Central memory CD4-positive, alpha-beta T cell (primary cell): ENCODE results near the gene CRISPLD2.
"Not testable (repeated sequence)": the region's sequence is repeated elsewhere in the genome, so short reads cannot be mapped to it uniquely, and the experiment has no call there.

Experiments
- DNase-seq: peaks from one replicate; pipeline ENCODE4 v3.0.0; 2022

CRISPLD2 gene

DNA sequence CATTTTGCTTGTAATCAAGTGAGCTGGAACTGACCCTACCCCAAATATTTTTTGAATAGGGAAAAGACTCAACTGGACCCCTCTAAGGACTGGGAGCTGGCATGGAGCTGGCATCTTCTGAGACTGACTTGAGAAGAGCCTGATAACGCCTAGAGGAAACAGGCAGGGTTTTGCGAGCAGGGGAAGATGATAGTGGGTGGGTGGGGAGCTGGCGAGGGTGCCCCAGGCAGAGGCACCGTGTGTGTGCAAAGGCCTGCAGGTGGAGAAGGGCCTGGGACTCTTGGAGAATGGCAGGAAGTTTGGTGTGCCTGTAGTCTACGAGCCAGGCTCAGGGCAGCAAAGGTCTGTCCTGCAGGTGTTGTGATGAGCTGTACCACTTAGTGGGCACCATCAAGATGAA lies 4.1 kb downstream of the CRISPLD2 start:
- DNase-seq, result no peak

- DNase-seq, result no peak
Measured at GRCh38 chr16:84825896-84826557, 6.2 kb downstream of the CRISPLD2 start.

DNA sequence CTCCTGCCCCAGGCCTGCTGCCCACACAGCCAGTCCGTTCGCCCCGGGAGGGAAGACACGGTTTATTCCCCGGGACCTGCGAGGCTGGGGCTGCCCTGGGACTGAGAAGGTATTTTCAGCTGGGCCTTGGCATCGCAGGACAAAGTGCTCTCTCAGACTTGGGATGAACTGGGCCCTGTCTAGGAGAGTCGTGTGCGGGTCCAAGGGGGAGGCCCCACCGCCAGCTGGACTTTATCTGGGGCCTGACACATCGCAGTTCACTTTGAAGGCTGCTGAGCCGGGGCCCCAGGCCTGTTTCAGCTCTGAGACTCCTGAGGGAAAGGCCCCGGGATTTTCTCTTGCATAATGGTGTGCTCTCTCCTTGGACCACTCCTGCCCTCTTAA lies 6.8 kb downstream of the CRISPLD2 start:
- no peak for DNase-seq

DNA sequence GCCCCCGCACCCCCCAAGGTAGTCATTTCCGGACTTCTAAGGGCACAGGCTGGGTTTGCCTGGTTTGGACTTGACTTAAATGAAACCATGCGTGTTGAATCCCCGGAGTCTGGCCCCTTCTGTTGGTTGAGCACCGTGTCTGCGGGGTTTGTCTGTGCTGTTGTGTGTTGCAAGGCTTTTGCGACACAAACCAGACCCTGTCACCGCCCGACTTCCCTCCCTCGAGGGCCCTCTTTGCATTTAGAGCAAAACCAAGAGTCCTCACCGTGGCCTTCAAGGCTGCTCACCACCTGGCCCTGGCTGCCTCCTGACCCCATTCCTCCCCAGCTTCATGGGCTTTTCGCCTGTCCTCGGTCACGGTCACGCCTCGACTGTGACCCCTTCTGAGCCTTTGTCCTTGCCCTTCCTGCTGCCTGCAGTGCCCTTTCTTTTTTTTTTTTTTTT lies 7.4 kb downstream of the CRISPLD2 start:
- no peak for DNase-seq

GRCh38 chr16:84827897-84828296 lies 8.1 kb downstream of the CRISPLD2 start:
- DNase-seq, result no peak

DNA sequence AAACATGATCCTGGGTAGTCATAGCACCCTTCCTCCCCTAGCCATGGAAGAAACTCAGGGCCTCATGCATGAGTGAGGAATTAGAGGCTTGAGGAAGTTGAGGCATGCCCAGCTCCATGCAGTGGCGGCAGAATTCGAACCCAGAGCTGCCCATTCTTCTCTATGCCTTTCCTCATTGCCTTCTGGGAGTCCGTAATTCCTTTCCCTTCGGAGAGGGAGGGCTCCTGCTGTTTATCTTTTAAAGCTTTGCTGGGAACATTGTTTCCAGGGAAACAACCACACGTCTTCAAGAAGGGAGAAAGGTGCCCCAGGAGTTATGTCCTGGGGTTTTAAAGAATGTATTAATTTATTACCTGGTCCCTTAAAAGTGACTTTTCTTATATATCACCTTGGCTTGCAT lies 8.5 kb downstream of the CRISPLD2 start:
- no peak for DNase-seq

- DNase-seq, result no peak
Measured at GRCh38 chr16:84829168-84829965, 9.6 kb downstream of the CRISPLD2 start.

- DNase-seq, result no peak
Measured at GRCh38 chr16:84830765-84831384, 11.1 kb downstream of the CRISPLD2 start.

GRCh38 chr16:84831728-84832127 lies 11.9 kb downstream of the CRISPLD2 start:
- DNase-seq, result not testable (repeated sequence)

DNA sequence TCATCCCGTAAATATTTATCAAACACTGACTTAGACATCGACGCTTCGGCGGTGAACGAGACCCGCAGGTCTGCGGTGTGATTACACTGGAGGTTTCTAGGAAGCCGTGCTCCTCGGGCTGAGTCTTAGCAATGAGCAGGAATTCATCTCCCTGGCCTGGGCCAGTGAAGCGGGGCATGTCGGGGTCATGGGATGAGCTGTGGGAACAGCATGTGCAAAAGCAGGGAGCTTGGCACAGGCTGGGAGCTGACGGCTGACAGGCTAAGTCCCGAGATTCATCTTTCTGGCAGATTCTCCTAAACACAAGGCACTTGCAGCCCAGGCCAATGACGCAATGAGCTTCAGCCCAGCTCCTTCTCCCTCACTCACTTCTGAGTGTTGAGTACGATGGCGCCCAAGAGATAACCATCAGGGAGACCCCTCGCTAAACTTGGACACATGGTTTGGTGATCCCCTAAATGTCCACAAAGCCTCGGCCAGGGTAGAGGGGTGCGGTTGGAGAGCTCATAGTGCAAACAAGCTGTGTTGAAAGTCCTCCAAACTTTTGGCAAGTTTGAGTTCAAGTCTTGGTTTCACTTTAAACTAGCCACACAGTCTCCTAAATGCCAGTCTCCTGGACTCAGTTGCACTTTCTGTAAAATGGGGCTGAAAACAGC lies 12.8 kb downstream of the CRISPLD2 start:
- DNase-seq, result no peak

- no peak for DNase-seq
Measured at GRCh38 chr16:84833144-84833500, 13.3 kb downstream of the CRISPLD2 start.

- no peak for DNase-seq
Measured at GRCh38 chr16:84833542-84834402, 14.0 kb downstream of the CRISPLD2 start.

GRCh38 chr16:84834403-84834772 lies 14.6 kb downstream of the CRISPLD2 start:
- no peak for DNase-seq

DNA sequence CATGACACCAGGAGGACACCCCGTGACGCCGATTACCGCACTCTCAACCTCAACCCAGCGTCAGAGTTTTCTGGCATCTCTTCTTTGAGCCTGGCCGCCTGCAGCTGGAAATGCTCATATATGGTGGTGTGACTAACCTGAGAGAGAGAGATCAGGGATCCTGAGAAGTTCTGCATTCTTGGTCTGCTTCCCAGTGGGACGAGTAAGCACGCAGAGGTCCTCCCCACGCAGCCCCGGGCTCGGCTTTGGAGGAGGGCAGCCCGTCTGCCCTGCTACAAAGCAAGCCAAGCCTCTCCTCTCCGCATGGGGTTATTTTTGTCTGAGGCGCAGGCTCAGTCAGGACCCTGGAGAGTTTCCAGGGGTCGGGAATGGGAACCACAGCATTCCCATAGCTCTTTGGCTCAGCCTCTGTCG lies 16.5 kb downstream of the CRISPLD2 start:
- no peak for DNase-seq

GRCh38 chr16:84836967-84837366 lies 17.2 kb downstream of the CRISPLD2 start:
- DNase-seq, result no peak

GRCh38 chr16:84838383-84838948 lies 18.7 kb downstream of the CRISPLD2 start:
- DNase-seq, result no peak

DNA sequence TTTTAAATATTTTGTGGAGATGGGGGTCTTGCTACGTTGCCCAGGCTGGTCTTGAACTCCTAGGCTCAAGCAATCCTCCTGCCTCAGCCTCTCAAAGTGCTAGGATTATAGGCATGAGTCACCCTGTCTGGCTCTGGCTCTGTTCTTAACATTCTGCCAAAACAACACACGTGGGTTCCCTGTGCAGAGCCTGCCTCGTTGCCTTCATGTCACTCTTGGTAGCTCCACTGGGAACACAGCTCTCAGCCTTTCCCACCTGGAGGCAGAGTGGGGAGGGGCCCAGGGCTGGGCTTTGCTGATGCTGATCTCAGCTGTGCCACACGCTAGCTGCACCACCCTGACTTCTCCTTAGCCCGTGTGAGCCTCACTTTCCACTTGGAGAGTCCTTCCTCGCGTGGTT lies 19.3 kb downstream of the CRISPLD2 start:
- DNase-seq, result no peak

- no peak for DNase-seq
Measured at GRCh38 chr16:84839956-84840355, 20.2 kb downstream of the CRISPLD2 start.

DNA sequence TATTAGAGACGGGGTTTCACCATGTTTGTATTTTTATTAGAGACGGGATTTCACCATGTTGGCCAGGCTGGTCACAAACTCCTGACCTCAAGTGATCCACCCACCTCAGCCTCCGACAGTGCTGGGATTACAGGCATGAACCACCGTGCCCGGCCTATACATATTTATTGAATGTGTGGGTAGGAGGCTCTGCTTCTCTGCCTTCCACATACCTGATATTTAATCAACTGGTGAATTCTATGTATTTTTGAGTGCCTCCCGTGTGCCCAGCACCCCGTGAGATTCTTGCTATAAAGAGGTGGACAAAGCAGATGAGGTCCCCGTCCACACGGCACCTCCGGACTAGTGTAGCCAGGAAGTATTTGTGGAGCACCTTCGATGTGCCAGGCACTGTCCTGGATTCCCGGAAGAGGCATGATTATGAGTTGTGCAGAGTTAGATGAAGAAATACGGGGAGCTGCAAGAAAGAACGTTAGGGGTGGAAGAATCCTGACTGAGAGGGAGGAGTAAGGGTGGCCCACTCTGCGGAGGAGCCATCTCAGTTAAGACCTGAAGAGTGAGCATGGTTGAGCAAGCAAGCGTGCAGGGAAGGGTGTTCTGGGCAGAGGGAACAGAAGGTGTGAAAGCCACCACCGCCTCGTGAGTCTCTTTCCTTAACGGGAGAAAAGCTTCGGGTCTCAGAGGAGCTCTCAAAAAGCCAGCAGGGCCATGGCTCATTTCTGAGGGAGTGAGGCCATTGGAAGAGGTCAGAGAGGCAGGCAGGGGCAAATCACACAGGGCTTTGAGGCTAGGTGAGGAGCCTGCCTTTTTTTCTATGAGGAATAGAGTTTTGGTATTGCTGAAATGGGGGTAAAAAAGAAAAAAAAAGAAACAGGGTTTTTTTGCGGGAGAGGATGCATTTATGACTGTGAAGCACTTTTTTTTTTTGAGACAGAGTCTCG lies 21.2 kb downstream of the CRISPLD2 start:
- DNase-seq, result no peak

DNA sequence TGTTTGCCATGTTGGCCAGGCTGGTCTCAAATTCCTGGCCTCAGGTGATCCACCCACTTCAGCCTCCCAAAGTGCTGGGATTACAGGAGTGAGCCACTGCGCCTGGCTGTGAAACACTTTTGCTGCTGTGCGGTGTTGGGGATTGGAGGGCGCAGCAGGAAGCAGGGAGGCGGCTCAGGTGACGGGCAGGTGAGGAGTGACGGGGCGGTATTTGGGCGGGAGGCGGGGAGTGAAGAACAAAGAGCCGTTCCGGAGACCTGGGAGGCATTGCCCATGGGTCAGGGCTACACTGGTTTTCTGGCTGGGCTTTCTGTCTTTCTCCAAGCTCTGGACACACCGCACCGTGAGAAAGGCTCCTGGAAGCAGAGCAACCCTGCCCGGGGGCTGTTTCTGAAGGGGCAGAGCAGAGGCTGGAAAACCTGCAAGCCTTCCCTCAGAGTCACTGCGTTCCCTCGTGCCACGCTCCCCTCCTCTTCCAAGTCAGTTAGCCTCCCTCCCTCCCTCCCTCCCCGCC lies 22.1 kb downstream of the CRISPLD2 start:
- no peak for DNase-seq
